ENCODE results near the gene THUMPD2.

Gene THUMPD2

DNA sequence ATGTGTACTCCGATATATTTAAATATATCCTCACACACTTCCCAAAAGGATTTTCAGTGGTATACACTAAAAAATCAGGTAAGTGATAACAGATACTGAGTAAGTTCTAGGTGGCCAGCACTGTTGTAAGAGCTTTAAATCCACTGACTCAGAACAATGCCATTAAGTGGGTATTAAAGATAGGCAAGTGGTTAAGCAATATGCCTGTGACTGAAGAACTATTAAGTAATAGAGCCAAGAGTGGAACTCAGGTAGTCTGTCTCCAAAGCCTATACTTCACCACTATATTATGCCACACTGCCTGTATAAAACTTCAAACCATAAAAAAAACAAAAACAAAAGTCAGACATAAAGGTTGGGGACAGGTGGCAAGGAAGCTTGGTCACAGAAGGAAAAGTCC, 37.2 kb downstream of the THUMPD2 start:
- peaks cover under 1% of the 10 kb centered on the region for H3K36me3 ChIP-seq (ENCODE audit: control insufficient read depth, insufficient read depth, low read length)

DNA sequence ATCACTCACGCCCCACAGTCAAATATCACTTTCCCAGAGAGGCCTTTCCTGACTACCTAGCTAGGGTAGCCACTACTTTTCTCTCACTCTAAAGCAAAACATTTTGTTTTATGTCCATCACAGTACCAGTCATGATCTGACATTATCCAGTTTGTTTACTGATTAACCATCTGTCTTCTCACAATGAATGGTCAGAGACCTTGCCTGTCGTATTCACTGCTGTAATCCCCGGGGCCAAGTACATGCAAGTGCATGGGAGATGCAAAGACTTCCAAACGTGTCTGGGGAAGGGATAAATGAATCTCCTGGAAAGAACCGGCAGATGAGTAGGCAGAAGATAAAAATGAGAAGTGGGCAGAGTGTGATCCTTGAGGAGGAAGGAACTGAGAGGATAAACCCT, 39.7 kb downstream of the THUMPD2 start:
- Histone ChIP-seq H3K9me3 (ENCODE audit: control insufficient read depth, insufficient read depth, low read length) (no peaks in the 10 kb centered on the region), H3K9ac (ENCODE audit: low read depth, low read length) (no peak overlapping the region), H3K36me3 (ENCODE audit: control insufficient read depth, insufficient read depth, low read length) (peaks cover 8% of the 10 kb centered on the region), H3K4me1 (ENCODE audit: control insufficient read depth, insufficient read depth, low read length) (peaks cover 15% of the 10 kb centered on the region), H3K4me3 (ENCODE audit: low read depth, low read length) (no peak overlapping the region), H3K27me3 (ENCODE audit: control insufficient read depth, insufficient read depth, low read length) (no peaks in the 10 kb centered on the region)

More for the DNA sequence above, 37.2 kb downstream of the THUMPD2 start:
- Histone ChIP-seq H3K9me3 (ENCODE audit: control insufficient read depth, insufficient read depth, low read length) (no peaks in the 10 kb centered on the region), H3K27me3 (ENCODE audit: control insufficient read depth, insufficient read depth, low read length) (no peaks in the 10 kb centered on the region), H3K4me1 (ENCODE audit: control insufficient read depth, insufficient read depth, low read length) (peaks cover 8% of the 10 kb centered on the region), H3K4me3 (ENCODE audit: low read depth, low read length) (no peak overlapping the region), H3K9ac (ENCODE audit: low read depth, low read length) (no peak overlapping the region)

DNA sequence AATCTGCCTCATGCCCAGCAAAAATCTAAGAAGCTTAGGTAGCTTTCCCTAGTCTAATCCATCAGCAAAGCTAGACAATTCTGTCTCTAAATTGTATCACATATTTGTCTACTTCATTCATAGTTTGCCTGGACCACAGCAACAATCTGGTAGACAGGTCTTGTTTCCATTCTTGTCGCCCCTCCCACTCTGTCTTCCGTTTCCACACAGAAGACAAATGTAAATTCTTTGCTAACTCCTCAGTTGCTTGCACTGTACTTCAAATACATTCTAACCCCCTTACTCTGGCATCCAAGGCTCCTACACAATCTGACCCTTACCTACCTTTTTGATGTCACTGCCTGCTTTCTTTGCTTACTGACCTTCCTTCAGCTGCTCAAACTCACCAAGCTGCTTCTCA, 40.1 kb downstream of the THUMPD2 start:
- H3K9ac ChIP-seq (ENCODE audit: low read depth, low read length), result no peak overlapping the region
- H3K9me3 ChIP-seq (ENCODE audit: control insufficient read depth, insufficient read depth, low read length), result no peaks in the 10 kb centered on the region
- no peaks in the 10 kb centered on the region for H3K27me3 ChIP-seq (ENCODE audit: control insufficient read depth, insufficient read depth, low read length)
- H3K4me1 ChIP-seq (ENCODE audit: control insufficient read depth, insufficient read depth, low read length), result peaks cover 16% of the 10 kb centered on the region
- no peak overlapping the region for H3K4me3 ChIP-seq (ENCODE audit: low read depth, low read length)
- H3K36me3 ChIP-seq (ENCODE audit: control insufficient read depth, insufficient read depth, low read length), result peaks cover 8% of the 10 kb centered on the region

DNA sequence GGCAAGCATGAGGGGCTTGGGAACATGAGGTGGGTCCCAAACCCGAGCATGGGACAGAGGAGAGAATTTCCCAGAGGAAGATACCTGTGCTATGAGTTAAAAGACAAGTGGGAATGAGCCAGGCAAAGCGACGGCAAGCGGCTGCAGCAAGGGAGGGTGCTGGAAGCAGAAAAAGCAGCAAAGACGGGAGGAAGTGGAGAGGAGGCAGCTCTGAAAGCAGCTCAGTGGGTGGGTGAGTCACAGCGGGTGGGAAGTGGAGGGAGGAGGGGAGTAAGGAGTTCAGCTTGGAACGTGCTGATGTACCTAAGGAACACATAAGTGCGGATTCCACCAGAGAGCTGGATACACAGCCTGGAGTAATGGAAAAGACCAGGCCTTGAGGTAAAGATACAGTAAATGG, 41.4 kb downstream of the THUMPD2 start:
- H3K27me3 ChIP-seq (ENCODE audit: control insufficient read depth, insufficient read depth, low read length), result no peaks in the 10 kb centered on the region
- H3K36me3 ChIP-seq (ENCODE audit: control insufficient read depth, insufficient read depth, low read length), result peaks cover 8% of the 10 kb centered on the region
- no peak overlapping the region for H3K4me3 ChIP-seq (ENCODE audit: low read depth, low read length)
- H3K9me3 ChIP-seq (ENCODE audit: control insufficient read depth, insufficient read depth, low read length), result no peaks in the 10 kb centered on the region
- no peak overlapping the region for H3K9ac ChIP-seq (ENCODE audit: low read depth, low read length)
- H3K4me1 ChIP-seq (ENCODE audit: control insufficient read depth, insufficient read depth, low read length), result peaks cover 16% of the 10 kb centered on the region

DNA sequence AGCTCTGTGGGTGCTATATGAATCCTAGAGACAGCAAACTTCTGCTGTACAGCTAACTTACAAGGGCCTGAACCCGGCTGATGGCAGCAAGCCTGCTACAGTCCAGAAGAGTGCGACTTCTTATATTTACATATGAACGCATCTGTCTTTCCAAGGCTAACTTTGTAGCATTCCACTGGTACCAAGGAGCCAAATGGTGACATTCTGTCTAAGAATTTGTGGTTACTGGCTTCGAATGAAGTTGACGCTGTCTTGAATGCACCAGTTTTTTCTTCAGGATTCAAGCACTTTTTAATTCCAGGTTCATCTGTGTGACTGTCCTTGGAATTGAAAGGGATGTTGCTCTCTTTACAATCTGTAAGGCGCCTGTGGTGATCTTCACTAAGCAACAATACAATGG, 42.4 kb downstream of the THUMPD2 start:
- H3K27me3 ChIP-seq (ENCODE audit: control insufficient read depth, insufficient read depth, low read length), result no peaks in the 10 kb centered on the region
- H3K9me3 ChIP-seq (ENCODE audit: control insufficient read depth, insufficient read depth, low read length), result no peaks in the 10 kb centered on the region
- no peak overlapping the region for H3K4me3 ChIP-seq (ENCODE audit: low read depth, low read length)
- H3K36me3 ChIP-seq (ENCODE audit: control insufficient read depth, insufficient read depth, low read length), result peaks cover 8% of the 10 kb centered on the region
- H3K4me1 ChIP-seq (ENCODE audit: control insufficient read depth, insufficient read depth, low read length), result peaks cover 16% of the 10 kb centered on the region
- H3K9ac ChIP-seq (ENCODE audit: low read depth, low read length), result no peak overlapping the region

DNA sequence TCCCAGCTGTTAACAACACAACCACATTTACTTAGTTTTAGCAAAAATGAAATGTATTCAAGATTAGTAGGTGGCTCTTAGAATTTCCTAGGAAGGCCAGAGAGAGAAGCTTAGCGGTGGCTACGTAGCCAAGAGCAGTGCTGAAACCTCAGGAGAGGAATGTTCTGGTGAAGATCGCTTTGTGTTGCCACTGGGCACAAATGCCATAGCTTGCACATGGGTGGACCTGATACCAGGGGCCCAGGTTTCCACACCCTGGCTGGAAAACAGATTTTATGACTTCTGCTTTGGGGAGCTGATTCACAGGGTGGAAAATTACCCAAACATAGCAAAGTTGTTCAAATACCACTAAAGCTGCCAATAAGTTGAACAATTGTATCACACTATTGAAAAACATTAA, 43.4 kb downstream of the THUMPD2 start:
- Histone ChIP-seq H3K4me1 (ENCODE audit: control insufficient read depth, insufficient read depth, low read length) (peaks cover 16% of the 10 kb centered on the region), H3K9ac (ENCODE audit: low read depth, low read length) (no peak overlapping the region), H3K9me3 (ENCODE audit: control insufficient read depth, insufficient read depth, low read length) (no peaks in the 10 kb centered on the region), H3K27me3 (ENCODE audit: control insufficient read depth, insufficient read depth, low read length) (no peaks in the 10 kb centered on the region), H3K36me3 (ENCODE audit: control insufficient read depth, insufficient read depth, low read length) (peaks cover 8% of the 10 kb centered on the region), H3K4me3 (ENCODE audit: low read depth, low read length) (no peak overlapping the region)

DNA sequence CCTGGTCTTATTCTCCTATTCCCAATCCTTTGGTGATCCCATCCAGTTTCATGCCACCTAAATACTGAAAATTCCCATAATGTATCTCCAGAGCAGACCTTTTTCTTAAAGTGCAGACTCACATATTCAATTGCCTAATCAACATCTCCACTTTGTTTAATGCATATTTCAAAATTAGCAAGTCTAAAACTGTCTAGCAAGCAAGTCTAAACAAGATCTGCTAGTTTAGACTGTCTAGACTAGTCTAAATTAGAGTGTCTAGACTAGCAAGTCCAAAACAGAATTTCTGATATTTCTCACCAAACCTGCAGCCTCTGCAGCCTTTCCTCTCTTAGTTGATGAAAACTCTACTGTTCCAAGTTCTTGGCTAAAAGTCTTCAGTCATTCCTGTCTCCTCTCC, 44.6 kb downstream of the THUMPD2 start:
- Histone ChIP-seq H3K9me3 (ENCODE audit: control insufficient read depth, insufficient read depth, low read length) (no peaks in the 10 kb centered on the region), H3K9ac (ENCODE audit: low read depth, low read length) (no peak overlapping the region), H3K27me3 (ENCODE audit: control insufficient read depth, insufficient read depth, low read length) (no peaks in the 10 kb centered on the region), H3K4me3 (ENCODE audit: low read depth, low read length) (no peak overlapping the region), H3K36me3 (ENCODE audit: control insufficient read depth, insufficient read depth, low read length) (peaks cover 8% of the 10 kb centered on the region), H3K4me1 (ENCODE audit: control insufficient read depth, insufficient read depth, low read length) (peaks cover 16% of the 10 kb centered on the region)

DNA sequence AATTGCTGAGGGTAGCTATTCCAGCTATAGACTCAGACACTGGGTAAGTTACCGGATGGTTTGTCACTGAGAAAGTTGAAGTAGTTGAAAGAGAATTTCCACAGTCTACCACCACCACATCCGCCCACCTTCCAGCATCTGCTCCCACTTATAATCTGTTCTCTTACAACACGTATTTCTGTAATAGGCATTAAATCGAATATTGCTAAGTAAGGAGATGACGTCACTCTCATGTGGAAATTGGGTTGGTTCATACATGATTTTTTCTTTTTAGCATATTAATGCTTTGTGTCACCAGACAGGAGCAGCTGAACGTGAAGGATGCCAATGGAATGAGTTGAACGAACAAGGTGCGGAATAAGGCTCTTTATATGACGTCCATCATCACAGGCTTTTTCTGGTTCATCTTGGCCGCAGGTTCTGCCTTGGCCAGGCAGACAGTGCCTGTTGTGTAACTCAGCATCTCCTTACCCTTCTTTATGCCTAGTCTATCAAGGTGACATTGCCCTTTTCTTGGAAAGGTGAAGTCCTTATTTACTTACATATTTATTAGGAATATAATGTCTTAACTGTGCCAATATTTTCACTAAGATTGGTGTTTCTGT, 45.9 kb downstream of the THUMPD2 start:
- no peak overlapping the region for H3K4me3 ChIP-seq (ENCODE audit: low read depth, low read length)
- peaks cover 16% of the 10 kb centered on the region for H3K4me1 ChIP-seq (ENCODE audit: control insufficient read depth, insufficient read depth, low read length)
- H3K27me3 ChIP-seq (ENCODE audit: control insufficient read depth, insufficient read depth, low read length), result no peaks in the 10 kb centered on the region
- peaks cover 8% of the 10 kb centered on the region for H3K36me3 ChIP-seq (ENCODE audit: control insufficient read depth, insufficient read depth, low read length)
- H3K9ac ChIP-seq (ENCODE audit: low read depth, low read length), result no peak overlapping the region
- H3K9me3 ChIP-seq (ENCODE audit: control insufficient read depth, insufficient read depth, low read length), result no peaks in the 10 kb centered on the region

DNA sequence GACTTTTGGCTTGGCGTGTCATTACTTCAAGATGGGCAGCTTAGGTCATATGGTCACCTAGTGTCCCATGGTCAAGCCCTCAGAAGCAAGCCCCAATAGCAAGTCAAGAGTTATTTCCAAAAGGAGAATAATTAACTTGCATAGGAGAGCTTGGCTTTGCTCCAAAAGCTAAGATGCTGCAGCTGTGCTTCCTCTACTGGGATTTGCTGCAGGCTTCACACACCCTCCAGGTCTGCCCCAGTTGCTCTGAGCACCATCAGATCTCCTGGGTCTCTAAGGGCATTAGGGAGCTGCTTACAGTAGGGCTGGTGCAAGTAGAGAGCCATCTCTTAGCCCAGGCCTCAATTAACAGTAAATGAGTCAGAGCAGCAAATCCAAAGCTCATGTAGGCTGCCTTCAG, 46.6 kb downstream of the THUMPD2 start:
- peaks cover 8% of the 10 kb centered on the region for H3K36me3 ChIP-seq (ENCODE audit: control insufficient read depth, insufficient read depth, low read length)
- H3K27me3 ChIP-seq (ENCODE audit: control insufficient read depth, insufficient read depth, low read length), result no peaks in the 10 kb centered on the region
- H3K4me1 ChIP-seq (ENCODE audit: control insufficient read depth, insufficient read depth, low read length), result peaks cover 13% of the 10 kb centered on the region

DNA sequence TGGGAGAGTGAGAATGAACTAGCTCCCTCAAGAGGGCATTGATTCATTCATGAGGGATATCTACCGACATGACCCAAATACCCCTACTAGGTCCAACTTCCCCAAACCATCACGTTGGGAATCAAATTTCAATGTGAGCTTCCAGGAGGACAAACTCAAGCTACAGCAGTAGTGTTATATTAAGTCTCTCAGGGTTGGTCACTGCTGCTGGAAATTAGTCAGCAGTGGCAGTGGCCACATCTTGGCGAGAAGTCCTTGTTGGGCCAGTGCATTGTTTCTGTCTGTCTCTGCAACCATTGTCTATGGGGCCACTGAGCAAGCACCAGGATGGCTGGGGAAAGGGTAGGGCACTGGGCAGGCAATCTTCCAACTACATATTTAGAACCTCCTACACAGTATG, 47.5 kb downstream of the THUMPD2 start:
- peaks cover 6% of the 10 kb centered on the region for H3K4me1 ChIP-seq (ENCODE audit: control insufficient read depth, insufficient read depth, low read length)
- H3K4me3 ChIP-seq (ENCODE audit: low read depth, low read length), result no peak overlapping the region
- H3K9me3 ChIP-seq (ENCODE audit: control insufficient read depth, insufficient read depth, low read length), result no peaks in the 10 kb centered on the region
- H3K27me3 ChIP-seq (ENCODE audit: control insufficient read depth, insufficient read depth, low read length), result no peaks in the 10 kb centered on the region
- no peak overlapping the region for H3K9ac ChIP-seq (ENCODE audit: low read depth, low read length)
- peaks cover 4% of the 10 kb centered on the region for H3K36me3 ChIP-seq (ENCODE audit: control insufficient read depth, insufficient read depth, low read length)

More for the DNA sequence above, 46.6 kb downstream of the THUMPD2 start:
- Histone ChIP-seq H3K9me3 (ENCODE audit: control insufficient read depth, insufficient read depth, low read length) (no peaks in the 10 kb centered on the region), H3K4me3 (ENCODE audit: low read depth, low read length) (no peak overlapping the region), H3K9ac (ENCODE audit: low read depth, low read length) (no peak overlapping the region)

DNA sequence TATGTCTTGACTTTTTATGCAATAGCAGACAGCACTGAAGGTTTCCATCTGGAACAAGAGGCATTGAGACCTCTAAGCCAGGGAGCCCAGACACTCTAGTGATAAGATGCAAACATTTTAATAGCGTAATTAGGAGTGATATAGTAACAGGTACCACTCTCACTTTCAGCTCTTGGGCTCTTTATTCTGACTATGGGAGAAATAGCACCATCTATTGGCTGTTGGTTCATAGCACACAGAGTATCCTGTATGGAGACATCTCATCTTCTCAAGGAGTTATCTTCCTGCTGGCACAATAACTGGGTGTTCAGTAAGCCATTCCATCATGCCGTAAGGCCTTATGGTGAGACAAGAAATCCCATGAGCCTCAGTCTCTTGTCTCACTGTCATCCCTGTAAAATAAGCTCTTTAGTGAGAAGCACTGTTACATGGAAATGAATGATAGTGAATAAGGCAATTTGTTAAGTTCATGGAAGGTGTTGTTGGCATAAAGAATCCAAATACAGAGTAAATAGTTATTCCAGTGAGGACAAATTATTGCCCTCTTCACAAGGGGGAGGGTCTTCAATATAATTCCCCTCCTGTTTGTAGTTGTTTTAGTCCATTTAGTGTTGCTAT, 48.3 kb downstream of the THUMPD2 start:
- Histone ChIP-seq H3K4me1 (ENCODE audit: control insufficient read depth, insufficient read depth, low read length) (peaks cover 4% of the 10 kb centered on the region), H3K36me3 (ENCODE audit: control insufficient read depth, insufficient read depth, low read length) (peaks cover 2% of the 10 kb centered on the region), H3K4me3 (ENCODE audit: low read depth, low read length) (no peak overlapping the region), H3K27me3 (ENCODE audit: control insufficient read depth, insufficient read depth, low read length) (no peaks in the 10 kb centered on the region), H3K9ac (ENCODE audit: low read depth, low read length) (no peak overlapping the region), H3K9me3 (ENCODE audit: control insufficient read depth, insufficient read depth, low read length) (no peaks in the 10 kb centered on the region)

DNA sequence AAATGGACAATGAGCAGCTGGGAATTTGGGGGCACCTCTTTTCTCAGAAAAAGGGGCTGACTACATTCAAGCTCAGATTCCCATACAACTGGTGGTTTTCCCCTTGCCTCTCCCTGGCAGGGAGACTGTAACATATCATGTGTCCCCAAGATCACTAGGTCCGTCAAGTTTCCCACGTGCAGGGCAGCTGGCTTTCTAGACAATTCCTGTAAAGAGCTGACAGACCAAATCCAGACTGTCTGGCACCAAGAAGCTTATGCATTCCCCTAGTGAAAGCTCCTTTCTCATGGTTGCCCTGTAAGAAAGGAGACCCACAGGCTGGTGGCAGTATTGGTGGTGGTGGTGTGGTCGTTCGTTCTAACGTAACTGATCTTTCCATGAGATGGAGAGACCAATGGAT, 48.8 kb downstream of the THUMPD2 start:
- Histone ChIP-seq H3K9ac (ENCODE audit: low read depth, low read length) (no peak overlapping the region), H3K4me3 (ENCODE audit: low read depth, low read length) (no peak overlapping the region), H3K4me1 (ENCODE audit: control insufficient read depth, insufficient read depth, low read length) (peaks cover 4% of the 10 kb centered on the region), H3K36me3 (ENCODE audit: control insufficient read depth, insufficient read depth, low read length) (peaks cover under 1% of the 10 kb centered on the region), H3K27me3 (ENCODE audit: control insufficient read depth, insufficient read depth, low read length) (no peaks in the 10 kb centered on the region), H3K9me3 (ENCODE audit: control insufficient read depth, insufficient read depth, low read length) (no peaks in the 10 kb centered on the region)
